Renal pelvis (tissue), 4 donors: ENCODE data around the gene PSME1. TPM values are rescaled to one million over a fixed set of nuclear protein-coding genes. Genes with fewer than 3 reads are reported as not detected.

Experiments
- DNase-seq: peaks from one replicate; pipeline ENCODE4 v3.0.0-alpha.2; 2013
- polyA plus RNA-seq, 3 donors: library from polyadenylated mRNA; unstranded; fragments of 120-200 nt; gene quantifications; one replicate each; pipeline ENCODE4 v1.2.1, GENCODE V29; 2013; ENCODE audit not compliant: insufficient read length in 3 of 3

The PSME1 gene
- polyA plus RNA-seq, 3 donors, result 175 to 216 (median 196) TPM

DNA sequence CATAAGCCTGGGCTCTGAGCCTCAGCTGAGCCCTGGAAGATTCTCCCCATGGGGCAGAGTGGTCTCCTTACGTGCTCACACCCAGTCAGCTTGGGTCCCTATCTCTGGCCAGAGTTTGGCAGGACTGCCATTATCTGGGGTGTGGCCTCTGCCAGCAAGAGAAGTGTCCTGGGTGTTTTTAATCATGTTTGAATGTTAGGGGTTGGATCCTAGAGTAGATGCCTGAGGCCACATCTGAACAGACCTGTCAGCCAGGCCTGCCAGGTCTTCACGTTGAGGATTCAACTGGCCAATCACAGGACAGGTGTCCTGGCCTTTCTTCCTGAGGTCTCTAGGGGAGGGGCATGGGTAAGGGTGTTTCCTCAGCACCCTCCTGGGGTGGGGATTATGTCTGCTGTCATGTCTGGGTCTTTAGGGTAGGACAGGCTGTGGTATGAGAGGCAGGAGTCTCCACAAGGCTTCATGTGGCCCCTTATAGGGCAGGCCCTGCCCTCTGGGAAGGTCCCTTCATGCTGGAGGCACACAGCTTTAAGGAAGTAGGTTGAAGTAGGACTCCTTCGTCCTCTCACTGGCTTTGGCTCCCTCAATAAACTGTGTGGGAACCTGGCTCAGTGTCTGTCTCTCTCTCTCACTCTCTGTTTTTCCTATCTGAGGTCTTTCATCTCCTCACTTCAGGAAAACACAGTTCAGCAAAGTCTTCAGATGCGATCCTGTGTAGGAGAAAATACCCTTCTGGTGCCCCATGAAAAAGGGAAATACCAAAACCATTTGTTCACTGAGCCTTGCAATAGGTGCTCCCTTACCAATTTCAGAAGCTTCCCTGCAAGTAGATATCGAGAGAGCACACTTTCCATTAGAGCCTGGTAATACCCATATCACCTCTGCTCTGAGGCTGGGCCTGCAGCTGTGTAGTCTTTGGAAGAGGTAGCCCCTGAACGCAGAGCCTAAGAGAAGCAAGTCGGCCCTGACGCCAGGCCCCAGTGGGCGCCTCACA is 12.3 kb upstream of the PSME1 start:
- DNase-seq, result no peak

DNA sequence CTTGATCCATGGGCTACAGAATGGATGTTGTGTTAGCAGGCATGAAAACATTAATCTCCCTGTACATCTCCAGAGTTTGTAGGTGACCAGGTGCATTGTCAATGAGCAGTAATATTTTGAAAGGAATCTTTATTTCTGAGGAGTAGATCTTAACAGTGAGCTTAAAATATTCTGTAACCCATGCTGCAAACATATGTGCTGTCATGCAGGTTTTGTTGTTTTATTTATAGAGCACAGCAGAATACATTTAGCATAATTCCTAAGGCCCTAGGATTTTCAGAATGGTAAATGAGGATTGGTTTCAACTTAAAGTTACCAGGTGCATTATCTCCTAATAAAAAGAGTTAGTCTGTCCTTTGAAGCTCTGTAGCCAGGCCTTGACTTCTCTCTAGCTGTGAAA is 9.1 kb upstream of the PSME1 start:
- DNase-seq, result no peak

DNA sequence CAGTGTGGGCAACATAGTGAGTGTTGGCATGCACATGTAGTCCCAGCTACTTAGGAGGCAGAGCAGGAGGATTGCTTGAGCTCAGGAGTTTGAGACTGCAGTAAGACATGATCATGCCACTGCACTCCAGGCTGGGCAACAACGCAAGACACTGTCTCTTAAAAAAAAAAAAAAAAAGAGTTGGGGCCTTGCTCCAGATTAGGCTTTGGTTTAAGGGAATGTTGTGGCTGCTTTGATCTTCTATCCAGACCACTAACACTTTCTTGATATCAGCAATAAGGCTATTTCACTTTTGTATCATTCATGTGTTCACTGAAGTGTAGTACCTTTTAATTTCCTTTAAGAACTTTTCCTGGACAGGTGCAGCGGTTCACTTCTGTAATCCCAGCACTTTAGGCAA is 8.3 kb upstream of the PSME1 start:
- no peak for DNase-seq

GRCh38 chr14:24129410-24129998 is 6.5 kb upstream of the PSME1 start:
- DNase-seq, result no peak

DNA sequence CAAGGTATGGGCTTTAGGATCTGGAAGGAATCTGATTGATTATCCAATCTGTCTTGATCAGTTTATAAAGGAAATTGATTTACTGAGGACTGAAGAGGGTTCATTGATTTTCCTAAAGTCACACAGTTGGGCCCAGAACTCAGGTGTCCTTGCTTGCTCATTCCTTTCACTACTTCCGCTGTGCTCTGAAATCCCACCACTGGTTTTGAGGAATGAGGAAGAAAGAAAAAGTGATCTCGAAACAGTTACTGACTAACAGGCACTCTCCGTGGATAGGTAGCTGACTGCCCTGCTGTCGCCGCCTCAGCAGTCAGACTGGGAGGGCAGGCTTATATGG is 5.6 kb upstream of the PSME1 start, which contains the start of gene FITM1:
TSS of gene FITM1 (plus strand) at position 280 of the 337 bp plus-strand sequence. CDS start 905 bp downstream, outside the sequence.
- DNase-seq, result no peak

GRCh38 chr14:24130717-24131548 is 5.1 kb upstream of the PSME1 start:
- DNase-seq, result no peak

DNA sequence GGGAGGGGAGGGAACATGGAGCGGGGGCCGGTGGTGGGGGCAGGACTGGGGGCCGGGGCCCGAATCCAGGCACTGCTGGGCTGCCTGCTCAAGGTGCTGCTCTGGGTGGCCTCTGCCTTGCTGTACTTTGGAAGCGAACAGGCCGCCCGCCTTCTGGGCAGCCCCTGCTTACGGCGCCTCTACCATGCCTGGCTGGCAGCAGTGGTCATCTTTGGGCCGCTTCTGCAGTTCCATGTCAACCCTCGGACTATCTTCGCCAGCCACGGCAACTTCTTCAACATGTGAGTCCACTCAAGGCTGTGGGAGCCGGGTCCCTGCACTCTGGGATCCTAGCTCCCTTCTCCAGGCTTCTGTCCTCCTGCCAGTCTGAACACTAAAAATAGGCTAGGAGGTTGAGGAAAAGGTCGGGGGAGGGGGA is 4.4 kb upstream of the PSME1 start:
- DNase-seq, result no peak

- DNase-seq, result no peak
Observed at GRCh38 chr14:24132061-24132685, 3.8 kb upstream of the PSME1 start.

GRCh38 chr14:24132976-24133375 is 3.0 kb upstream of the PSME1 start:
- no peak for DNase-seq

- no peak for DNase-seq
Observed at GRCh38 chr14:24133735-24134134, 2.3 kb upstream of the PSME1 start.

- no peak for DNase-seq
Observed at GRCh38 chr14:24135584-24135833, 485 bp upstream of the PSME1 start.

- DNase-seq, result no peak
Observed at GRCh38 chr14:24136684-24137528, 912 bp downstream of the PSME1 start.

DNA sequence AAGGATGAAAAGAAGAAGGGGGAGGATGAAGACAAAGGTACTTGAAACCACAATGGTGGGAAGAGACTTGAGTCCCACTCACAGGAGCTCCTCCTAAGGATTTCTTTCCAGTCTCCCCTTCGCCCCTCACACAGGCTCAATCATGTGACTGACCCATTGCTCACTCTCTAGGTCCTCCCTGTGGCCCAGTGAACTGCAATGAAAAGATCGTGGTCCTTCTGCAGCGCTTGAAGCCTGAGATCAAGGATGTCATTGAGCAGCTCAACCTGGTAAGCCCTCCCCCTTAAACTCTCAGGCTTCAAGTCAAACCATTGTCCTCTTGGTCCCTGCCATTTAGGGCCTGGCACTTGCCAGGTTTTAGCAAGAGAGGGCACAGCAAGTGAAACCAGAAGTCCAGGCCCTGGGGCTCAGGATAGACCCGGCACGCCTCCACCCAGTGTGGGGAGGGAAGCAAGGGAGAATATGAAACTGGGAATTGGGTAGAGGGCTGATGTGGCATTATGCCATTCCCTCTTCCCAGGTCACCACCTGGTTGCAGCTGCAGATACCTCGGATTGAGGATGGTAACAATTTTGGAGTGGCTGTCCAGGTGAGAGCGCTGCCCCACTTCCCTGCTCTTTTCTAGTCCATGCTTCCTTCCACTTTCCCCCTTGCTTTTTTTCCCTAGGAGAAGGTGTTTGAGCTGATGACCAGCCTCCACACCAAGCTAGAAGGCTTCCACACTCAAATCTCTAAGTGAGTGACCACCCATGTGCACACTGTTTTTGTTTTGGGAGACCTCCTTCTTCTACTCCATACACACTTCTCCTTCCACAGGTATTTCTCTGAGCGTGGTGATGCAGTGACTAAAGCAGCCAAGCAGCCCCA is 1.8 kb downstream of the PSME1 start:
- DNase-seq, result no peak

DNA sequence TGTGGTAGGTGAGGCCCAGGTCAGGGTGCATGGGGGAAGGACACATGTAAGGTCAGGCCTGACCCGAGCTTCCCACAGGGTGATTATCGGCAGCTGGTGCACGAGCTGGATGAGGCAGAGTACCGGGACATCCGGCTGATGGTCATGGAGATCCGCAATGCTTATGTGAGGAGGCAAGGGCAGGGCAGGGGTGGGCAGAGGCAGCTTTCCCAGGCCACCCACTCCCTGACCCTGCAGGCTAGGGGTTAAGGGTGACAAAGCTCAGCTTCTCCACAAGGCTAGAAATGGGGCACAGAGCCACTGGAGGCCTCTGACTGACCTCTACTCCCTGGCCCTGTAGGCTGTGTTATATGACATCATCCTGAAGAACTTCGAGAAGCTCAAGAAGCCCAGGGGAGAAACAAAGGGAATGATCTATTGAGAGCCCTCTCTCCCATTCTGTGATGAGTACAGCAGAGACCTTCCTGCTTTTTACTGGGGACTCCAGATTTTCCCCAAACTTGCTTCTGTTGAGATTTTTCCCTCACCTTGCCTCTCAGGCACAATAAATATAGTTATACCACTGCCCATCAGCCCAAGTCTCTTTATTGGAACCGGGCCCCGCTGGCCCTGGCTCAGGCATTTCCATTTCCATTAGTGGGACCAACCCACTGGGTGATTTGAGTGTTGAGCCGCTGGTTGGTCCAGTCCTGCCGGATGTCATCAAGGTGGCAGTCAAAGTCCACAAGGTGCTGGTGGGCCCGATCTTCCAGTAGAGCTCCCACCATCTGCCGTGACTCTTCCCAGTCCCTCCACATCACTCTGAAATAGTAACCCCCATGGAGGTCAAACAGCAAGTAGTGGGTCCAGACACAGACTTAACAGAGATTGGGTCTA is 2.6 kb downstream of the PSME1 start:
- no peak for DNase-seq

DNA sequence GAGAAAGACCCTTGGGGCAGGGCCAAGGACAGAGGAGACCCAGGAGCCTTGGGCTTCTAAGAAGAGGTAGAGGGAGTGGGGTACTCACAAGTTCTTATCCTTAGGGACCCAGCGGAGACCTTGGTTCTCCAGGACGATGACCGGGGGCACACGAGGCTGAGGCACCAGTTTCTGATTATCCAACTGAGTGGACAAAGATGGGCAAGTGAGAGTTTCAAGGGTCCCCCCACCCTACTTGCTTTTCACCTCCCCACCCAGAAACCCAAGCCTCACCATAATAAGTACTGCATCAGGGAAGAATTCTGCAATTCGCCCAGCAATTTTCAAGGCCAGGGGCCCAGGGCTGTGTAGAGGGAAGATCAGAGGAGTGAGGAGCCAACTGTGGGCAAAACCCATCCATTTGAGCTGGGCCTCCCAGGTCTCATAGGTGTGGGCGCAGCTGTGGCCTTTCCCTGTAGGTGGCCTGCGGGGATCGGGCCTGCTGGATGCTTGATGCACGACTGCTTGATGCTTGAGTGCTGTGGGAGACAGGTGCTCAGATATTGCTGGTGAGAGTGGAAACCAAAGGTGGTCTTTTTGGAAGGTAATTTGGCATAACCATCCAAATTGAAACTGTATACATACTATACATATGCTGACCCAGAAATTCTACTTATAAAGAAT is 3.4 kb downstream of the PSME1 start:
- DNase-seq, result no peak

GRCh38 chr14:24141097-24141880 is 5.3 kb downstream of the PSME1 start, which contains the start of gene EMC9:
Gene EMC9 (minus strand): TSS chr14:24141591. CDS start chr14:24141304, 287 bp downstream.
- DNase-seq, result peak; percentile 100

- no peak for DNase-seq
Observed at GRCh38 chr14:24143511-24143910, 7.5 kb downstream of the PSME1 start.

- DNase-seq, result no peak
Observed at GRCh38 chr14:24144451-24144850, 8.5 kb downstream of the PSME1 start.
